MV-4-11 (cell line): ENCODE data around the gene RACGAP1.
"Not testable (repeated sequence)": the region's sequence is repeated elsewhere in the genome, so short reads cannot be mapped to it uniquely, and the experiment has no call there.

Experiments
- DNase-seq: peaks from one replicate; lab custom pipeline; 2025; lab: John Stamatoyannopoulos, UW

RACGAP1 gene

DNA sequence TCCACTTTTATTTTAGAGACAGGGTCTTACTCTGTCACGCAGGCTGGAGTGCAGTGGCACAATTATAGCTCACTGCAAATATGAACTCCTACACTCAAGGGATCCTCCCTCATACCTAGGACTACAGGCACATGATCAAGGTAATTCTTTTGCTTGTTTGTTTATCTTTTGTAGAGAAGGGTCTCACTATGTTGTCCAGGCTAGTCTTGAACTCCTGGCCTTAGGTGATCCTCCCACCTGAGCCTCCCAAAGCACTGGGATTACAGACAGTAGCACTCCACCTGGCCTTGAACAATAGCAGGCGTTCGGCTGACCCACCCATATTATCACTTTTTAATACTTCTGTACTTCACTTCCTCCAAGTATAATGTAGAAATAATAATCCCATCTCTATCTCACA lies 1.4 kb upstream of the RACGAP1 start:
- no peak for DNase-seq

DNA sequence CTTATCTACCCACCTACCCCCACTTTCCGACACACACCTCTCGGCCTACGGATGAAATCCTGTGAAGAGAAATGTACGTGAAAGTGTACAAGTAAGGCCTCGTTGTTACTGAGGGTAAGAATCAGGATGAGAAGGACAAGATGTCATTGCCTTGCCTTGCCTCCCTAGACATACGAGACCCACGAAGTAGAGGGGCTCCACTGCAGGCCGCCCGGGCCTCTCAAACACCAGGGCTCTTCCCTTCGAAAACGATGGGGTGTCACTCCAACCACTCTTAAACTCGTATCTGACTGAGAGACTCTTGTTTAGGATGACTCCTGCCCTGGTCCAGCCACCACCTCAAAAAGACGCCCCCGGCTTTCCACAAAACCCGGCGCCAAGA lies 498 bp downstream of the RACGAP1 start:
- DNase-seq, result no peak

GRCh38 chr12:50024227-50024626 lies 1.1 kb downstream of the RACGAP1 start:
- no peak for DNase-seq

GRCh38 chr12:50022903-50023302 lies 2.4 kb downstream of the RACGAP1 start:
- no peak for DNase-seq

GRCh38 chr12:50021031-50021430 lies 4.3 kb downstream of the RACGAP1 start:
- no peak for DNase-seq

DNA sequence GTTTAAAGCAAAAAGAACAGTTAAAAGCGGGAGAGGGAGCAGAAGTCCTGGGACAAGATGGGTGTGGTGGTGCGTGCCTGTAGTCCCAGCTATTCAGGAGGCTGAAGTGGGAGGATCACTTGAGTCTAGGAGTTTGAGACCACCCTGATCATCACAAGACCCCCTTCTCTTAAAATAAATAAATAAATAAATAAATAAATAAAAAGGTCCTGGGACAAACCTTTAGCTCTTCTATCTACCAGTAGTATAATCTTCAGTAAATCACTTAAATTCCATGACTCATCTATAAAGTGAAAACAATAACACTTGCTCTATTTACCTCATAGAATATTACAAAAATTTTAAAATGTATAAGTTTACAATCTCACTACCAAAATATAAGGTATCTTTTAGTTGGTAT lies 5.8 kb downstream of the RACGAP1 start:
- no peak for DNase-seq

GRCh38 chr12:50018968-50019367 lies 6.3 kb downstream of the RACGAP1 start:
- no peak for DNase-seq

GRCh38 chr12:50018154-50018553 lies 7.1 kb downstream of the RACGAP1 start:
- no peak for DNase-seq

- DNase-seq, result peak; percentile 48
Measured at GRCh38 chr12:50017641-50018040, 7.7 kb downstream of the RACGAP1 start.

DNA sequence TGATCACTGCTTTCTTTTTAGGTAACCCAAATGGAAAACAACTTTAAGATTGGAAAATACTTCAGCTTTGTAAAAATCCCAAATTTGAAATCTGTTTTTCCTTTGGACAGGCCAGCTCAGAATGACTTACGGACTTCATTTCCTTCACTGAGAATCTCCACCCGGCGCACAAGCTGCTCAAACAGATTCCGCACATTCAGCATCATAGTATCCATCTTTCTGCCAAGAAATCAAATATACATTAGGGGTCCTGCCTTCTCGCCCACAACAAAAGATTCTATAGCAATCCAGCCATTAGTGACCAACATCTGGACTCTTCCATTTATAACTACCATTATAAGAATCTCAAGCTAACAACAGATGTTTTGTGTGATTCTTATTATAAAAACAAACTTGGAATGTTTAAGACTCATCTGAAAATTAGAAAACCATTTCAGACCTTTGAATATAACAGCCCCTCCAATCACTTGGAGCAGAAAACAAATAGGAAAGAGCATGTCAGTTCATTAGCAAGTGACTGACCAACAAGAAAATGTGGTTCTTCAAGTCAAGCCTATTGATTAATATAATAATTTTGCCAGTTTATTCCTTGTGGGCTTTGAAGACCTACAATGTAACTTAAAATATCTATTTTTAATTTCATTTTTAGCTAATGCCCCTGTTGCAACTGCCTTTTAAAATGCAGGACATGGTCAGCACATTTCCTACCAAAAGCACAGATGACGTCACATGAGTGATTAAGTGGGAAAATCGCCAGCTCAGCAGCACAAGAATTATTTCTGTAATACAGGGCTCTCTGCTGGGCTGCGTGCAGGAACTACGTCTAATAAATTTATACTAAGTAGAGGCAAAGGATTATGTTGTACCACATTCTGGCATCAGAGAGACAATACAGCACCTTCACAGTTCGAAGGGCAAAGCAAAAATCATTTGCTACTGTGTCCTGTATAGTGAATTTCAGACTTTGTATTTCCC lies 8.5 kb downstream of the RACGAP1 start:
- no peak for DNase-seq

DNA sequence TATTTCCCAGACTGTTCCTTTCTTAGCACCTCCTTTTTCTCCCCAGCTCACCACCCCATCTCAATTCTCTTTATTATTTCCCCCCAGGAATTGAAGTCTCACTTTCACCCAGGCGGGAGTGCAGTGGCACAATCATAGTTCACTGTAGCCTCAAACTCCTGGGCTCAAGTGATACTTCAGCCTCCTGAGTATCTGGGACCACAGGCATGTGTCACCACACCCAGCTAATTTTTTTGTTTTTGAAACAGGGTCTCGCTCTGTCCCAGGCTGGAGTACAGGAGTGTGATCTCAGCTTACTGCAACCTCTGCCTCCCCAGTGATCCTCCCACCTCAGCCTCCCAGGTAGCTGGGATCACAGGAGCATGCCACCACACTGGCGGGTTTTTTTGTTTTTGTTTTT lies 11.0 kb downstream of the RACGAP1 start:
- no peak for DNase-seq

DNA sequence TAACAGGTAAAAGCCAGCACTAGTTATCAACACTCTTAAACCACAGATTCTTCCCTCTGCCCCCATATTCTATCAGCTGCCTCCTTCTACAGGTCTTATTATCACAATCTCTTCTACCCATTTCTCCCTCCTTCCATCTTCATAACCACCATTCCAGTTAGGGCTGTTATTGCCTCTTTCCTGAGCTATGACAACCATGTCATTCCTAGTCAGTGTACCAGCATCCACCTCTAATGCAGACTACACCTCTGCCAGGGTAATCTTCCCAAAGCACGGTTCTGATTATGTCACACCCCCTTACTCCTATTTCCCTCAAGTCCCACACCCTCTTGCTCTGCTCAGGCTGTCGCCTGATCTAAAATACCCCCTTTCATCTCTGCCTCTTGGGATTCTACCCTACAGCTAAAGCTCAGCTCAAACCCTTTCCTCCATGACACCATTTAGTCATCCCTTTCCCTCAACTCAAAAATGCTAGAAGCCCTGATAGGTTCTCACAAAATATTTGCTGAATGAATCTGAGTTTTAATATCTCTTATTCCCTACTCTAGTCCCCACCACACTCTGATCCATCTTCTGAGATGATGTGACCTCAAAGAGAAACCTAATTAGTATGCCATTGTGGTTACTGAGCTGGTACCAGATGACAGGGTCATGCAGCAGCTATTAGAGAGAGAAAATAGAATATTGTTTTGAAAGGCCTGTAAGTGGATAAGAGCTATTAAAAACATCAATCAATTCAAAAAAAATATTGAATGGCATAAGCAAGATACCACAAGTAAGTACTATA lies 11.7 kb downstream of the RACGAP1 start:
- no peak for DNase-seq

DNA sequence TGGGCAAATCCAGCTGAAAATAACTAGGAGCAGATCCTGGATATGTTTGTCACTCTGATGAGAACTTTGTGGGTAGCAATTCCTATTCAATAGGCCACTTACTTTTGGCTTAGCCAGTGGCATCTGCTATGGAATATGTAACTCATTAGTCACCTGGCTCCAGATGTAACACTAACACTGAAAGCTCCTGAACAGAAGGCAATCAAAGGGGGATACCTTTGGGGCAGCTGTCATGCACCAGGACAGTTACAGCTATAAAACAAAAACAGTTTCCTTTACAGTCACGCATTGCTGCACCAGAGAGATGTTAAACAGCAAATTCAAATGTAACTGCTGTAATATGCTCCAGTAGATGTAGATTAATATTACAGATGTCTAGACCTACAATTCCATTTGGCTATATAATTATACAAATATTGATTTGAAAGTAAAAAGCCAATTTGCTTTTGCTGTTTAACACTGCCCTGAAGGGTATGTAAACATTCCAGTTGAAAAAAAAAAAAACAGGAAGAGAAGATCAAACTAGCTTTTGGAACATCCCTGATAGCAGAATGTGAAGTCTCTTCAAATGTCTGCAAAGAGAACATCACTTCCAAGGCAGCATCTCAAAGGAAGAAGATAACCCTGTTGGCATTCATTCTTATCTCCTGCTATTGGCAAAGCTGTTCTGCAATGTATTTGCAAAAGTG lies 18.4 kb downstream of the RACGAP1 start:
- DNase-seq, result no peak

- no peak for DNase-seq
Measured at GRCh38 chr12:50006280-50006679, 19.0 kb downstream of the RACGAP1 start.

GRCh38 chr12:50005175-50005574 lies 20.1 kb downstream of the RACGAP1 start:
- no peak for DNase-seq

DNA sequence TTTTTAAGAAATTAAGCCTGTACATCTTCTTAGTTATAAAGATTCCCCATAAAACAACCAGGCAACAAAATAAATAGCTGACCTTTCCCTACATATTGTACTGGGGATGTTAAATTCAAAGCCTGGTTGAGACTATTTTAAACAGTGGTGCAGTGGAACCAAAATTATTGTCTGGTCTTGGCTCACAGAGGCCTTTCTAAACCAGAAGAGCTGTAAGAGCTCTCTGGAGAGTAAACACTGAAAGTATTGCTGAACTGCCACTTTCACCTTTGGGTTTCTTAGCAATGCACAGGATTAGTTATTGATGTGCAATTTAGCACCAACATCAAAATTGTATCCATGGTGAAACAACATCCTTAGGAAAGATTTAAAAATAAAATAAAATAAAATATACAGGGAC lies 20.6 kb downstream of the RACGAP1 start:
- DNase-seq, result no peak

GRCh38 chr12:50003595-50003994 lies 21.7 kb downstream of the RACGAP1 start:
- no peak for DNase-seq

GRCh38 chr12:49998453-49998852 lies 26.8 kb downstream of the RACGAP1 start:
- DNase-seq, result no peak

DNA sequence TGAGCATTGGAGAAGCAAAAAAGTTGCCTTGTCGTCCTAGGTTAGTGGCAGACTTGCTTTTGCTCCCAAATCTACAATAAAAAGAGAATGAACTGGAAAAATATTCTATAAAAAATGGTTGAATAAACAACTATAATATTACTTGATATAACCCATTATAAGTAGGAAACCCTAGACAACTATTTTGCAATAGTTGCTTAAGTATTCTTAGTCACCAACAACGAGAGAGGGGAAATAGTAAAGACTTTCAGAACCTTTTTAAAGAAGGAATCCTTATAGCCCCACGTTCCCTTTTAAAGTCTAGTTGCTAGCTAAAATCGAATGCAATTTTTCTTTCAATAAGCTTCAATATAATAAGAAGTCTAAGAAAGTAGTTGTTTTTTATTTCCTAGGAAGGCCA lies 35.0 kb downstream of the RACGAP1 start:
- DNase-seq, result peak; percentile 75

GRCh38 chr12:49989400-49989799 lies 35.9 kb downstream of the RACGAP1 start:
- not testable (repeated sequence) for DNase-seq

DNA sequence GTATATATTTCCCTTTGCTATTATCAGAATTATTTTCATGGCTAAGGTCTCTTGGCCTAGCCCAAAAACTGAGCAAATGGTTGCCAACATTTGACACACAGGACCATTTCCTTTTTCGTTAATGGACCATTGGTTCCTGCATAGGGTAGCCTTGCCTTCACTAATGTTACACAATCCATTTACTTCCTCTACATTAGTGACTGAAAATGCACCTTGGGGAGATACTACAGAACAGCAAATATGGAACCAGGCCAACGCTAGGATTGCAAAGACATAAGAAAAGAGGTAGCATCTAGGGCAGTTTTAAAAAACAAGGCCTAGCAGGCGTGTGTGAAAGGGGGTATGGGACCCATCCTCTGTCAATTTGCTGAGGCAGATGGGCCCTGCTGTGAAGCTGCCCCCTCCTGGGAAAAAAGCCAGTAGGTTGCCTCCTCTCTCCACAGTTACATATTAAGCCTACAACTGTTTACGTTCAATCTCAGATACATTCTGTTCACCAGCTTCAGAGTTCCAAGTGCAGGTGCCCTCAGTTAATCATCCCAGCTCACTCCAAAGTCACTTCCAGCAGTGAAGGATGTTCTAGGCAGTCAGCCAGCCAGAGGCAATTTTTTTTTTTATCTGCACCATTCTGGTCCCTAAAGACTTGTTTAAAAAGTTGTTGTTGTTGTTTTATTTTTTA lies 37.5 kb downstream of the RACGAP1 start:
- DNase-seq, result peak; percentile 83

- not testable (repeated sequence) for DNase-seq
Measured at GRCh38 chr12:49986476-49986875, 38.8 kb downstream of the RACGAP1 start.
